GM12878 (cell line): ENCODE measurements around the gene MACROD2. TPM values are rescaled to one million over a fixed set of nuclear protein-coding genes. Genes with fewer than 3 reads are reported as not detected.

ENCODE experiments used
- ATAC-seq: fragments of 200-7000 bp; cut with Tn5 transposase; 3 replicates; pipeline ENCODE4 v1.9.1; 2020; ENCODE audit warnings: mild to moderate bottlenecking, moderate library complexity
- BruUV-seq: library from RNA; stranded (reverse); fragments of 400-500 nt; replicated peaks from 2 replicates; lab custom pipeline; 2021; lab: Mats Ljungman, UMichigan
- CTCF ChIA-PET: fragments of 300-600 bp; sonication (Branson Sonifier 250); formaldehyde crosslinking; extraction: SDS; loops from one replicate; lab custom pipeline; 2021; ENCODE audit warnings: inconsistent platforms; lab: Yijun Ruan, JAX
- POLR2A ChIA-PET: fragments of 350-600 bp; formaldehyde crosslinking; extraction: SDS; loops from one replicate; lab custom pipeline; 2021; ENCODE audit warnings: inconsistent platforms; lab: Charles Lee
- RAD21 ChIA-PET: fragments of 300-600 bp; sonication (Branson Sonifier 250); formaldehyde crosslinking; loops from one replicate; lab custom pipeline; 2023; ENCODE audit warnings: antibody characterized with exemption; ENCODE audit not compliant: unreplicated experiment; lab: Charles Lee
- SMC1A ChIA-PET: fragments of 300-600 bp; sonication (Branson Sonifier 250); formaldehyde crosslinking; loops from one replicate; lab custom pipeline; 2023; ENCODE audit not compliant: unreplicated experiment, uncharacterized antibody; lab: Charles Lee
- DNase-seq: peaks from one replicate; pipeline ENCODE4 v3.0.0-alpha.2; 2011; ENCODE audit warnings: low read depth, low spot score
- FAIRE-seq: peaks from 3 replicates; lab custom pipeline; 2011; peaks lifted over from hg19 to GRCh38; lab: Jason Lieb, UNC
- H2AFZ ChIP-seq: 2 replicates; pipeline ENCODE4 v1.6.0; 2011; ENCODE audit warnings: low read depth, low read length, control low read depth; ENCODE audit not compliant: control insufficient read depth
- H3K27ac ChIP-seq: 2 replicates; pipeline ENCODE4 v1.5.1; 2011; ENCODE audit warnings: control low read depth; ENCODE audit not compliant: control insufficient read depth, insufficient read depth
- H3K27me3 ChIP-seq, 2 experiments: replicated peaks in 1 of 2; 2 replicates each; pipeline versions ENCODE4 v1.6.0 to v1.6.1; 2011; ENCODE audit warnings: low read length in 1 of 2; ENCODE audit not compliant: control insufficient read depth in 2 of 2, insufficient read depth in 2 of 2
- H3K36me3 ChIP-seq, 2 experiments: 2 replicates each; pipeline ENCODE4 v1.5.1; 2011; ENCODE audit warnings: low read length in 1 of 2; ENCODE audit not compliant: control insufficient read depth in 2 of 2, insufficient read depth in 2 of 2
- H3K4me1 ChIP-seq: 2 replicates; pipeline ENCODE4 v1.6.1; 2011; ENCODE audit warnings: mild to moderate bottlenecking, low read length, moderate library complexity, mixed read lengths; ENCODE audit not compliant: control insufficient read depth, insufficient read depth
- H3K4me2 ChIP-seq: 2 replicates; pipeline ENCODE4 v1.6.0; 2011; ENCODE audit warnings: control low read depth; ENCODE audit not compliant: control insufficient read depth, insufficient read depth
- H3K4me3 ChIP-seq: fragments of 200-600 bp; sonication (generic); 2 replicates; pipeline ENCODE4 v1.5.1; 2016
- H3K79me2 ChIP-seq: 2 replicates; pipeline ENCODE4 v1.6.0; 2011; ENCODE audit warnings: low read length; ENCODE audit not compliant: control insufficient read depth, insufficient read depth
- H3K9ac ChIP-seq: 2 replicates; pipeline ENCODE4 v1.8.0; 2011; ENCODE audit warnings: low read length, control low read depth, mixed read lengths; ENCODE audit not compliant: control insufficient read depth, insufficient read depth
- H3K9me3 ChIP-seq: replicated peaks from 3 replicates; pipeline ENCODE4 v1.5.1; 2011; ENCODE audit warnings: mild to moderate bottlenecking, low read length; ENCODE audit not compliant: control insufficient read depth, insufficient read depth
- H4K20me1 ChIP-seq: 2 replicates; pipeline ENCODE4 v1.6.0; 2011; ENCODE audit not compliant: control insufficient read depth, insufficient read depth
- CHD1 ChIP-seq: IDR thresholded peaks from 2 replicates; pipeline ENCODE4 v1.6.1; 2012; ENCODE audit warnings: low read depth, low read length, improper control_type of control experiment
- EED ChIP-seq: sonication (generic); IDR thresholded peaks from 2 replicates; pipeline ENCODE4 v1.6.1; 2016; ENCODE audit warnings: antibody characterized with exemption, low read depth
- FOXM1 ChIP-seq: IDR thresholded peaks from 2 replicates; pipeline ENCODE4 v1.6.1; 2012; ENCODE audit warnings: low read depth, mild to moderate bottlenecking, inconsistent platforms, low read length, moderate library complexity
- HDGF ChIP-seq: fragments of 450-650 bp; IDR thresholded peaks from 2 replicates; pipeline ENCODE4 v1.6.1; 2016; ENCODE audit warnings: antibody characterized with exemption
- NFYA ChIP-seq: IDR thresholded peaks from 2 replicates; pipeline ENCODE4 v1.6.1; 2011; ENCODE audit warnings: low read depth, mild to moderate bottlenecking, low read length, improper control_type of control experiment, borderline replicate concordance
- NR2F1 ChIP-seq: fragments of 450-650 bp; conservative IDR thresholded peaks from 2 replicates; pipeline ENCODE4 v1.6.1; 2017; ENCODE audit warnings: mild to moderate bottlenecking
- POLR2AphosphoS5 ChIP-seq: IDR thresholded peaks from 2 replicates; pipeline ENCODE4 v1.6.1; 2011; ENCODE audit warnings: mild to moderate bottlenecking, low read length, inconsistent platforms
- RAD51 ChIP-seq: fragments of 450-650 bp; IDR thresholded peaks from 2 replicates; pipeline ENCODE4 v1.6.1; 2016; ENCODE audit warnings: moderate library complexity, mild to moderate bottlenecking, inconsistent platforms
- ZBTB33 ChIP-seq: fragments of 450-650 bp; IDR thresholded peaks from 2 replicates; pipeline ENCODE4 v1.6.1; 2017; ENCODE audit warnings: mild to moderate bottlenecking
- WGBS: methylation state at CpG from one replicate; pipeline ENCODE4 v1.1.6; 2016; ENCODE audit warnings: low lambda C conversion rate; ENCODE audit not compliant: insufficient replicate concordance, insufficient coverage; ENCODE audit errors: missing lambda C conversion rate; 5-methylcytosine and 5-hydroxymethylcytosine counted together
- in situ Hi-C: fragments of 300-500 bp; cut with MboI; formaldehyde crosslinking; loops from 9 replicates; pipeline ENCODE4 v1.14.3; 2018; ENCODE audit warnings: mixed read lengths
- intact Hi-C: fragments of 100-400 bp; cut with micrococcal nuclease; formaldehyde crosslinking; loops from one replicate; pipeline ENCODE4 v1.14.2; 2022; ENCODE audit not compliant: unreplicated experiment
- polyA plus RNA-seq, 11 experiments: library from polyadenylated mRNA; depleted of rRNA in 4 of 11; unstranded in 6 of 11; stranded (reverse) in 5 of 11; fragments of >200 nt; fragmentation: Nextera tagmentation in 4 of 11; fragmentation: Illumina TruSeq in 1 of 11; extraction: Ambion mirVana in 4 of 11; extraction: Trizol in 1 of 11; gene quantifications; 1 replicate in 1 of 11; 2 replicates in 10 of 11; pipeline versions ENCODE4 v1.2.1 to v1.2.3, GENCODE V29; 2011 to 2016; ENCODE audit warnings: inconsistent platforms in 2 of 11, missing spikeins in 2 of 11, low read depth in 1 of 11
- total RNA-seq, 4 experiments: library from RNA; depleted of rRNA in 3 of 4; stranded (reverse); fragments of >200 nt in 3 of 4; fragmentation: Illumina TruSeq in 1 of 4; extraction: Trizol in 1 of 4; gene quantifications; 2 replicates each; pipeline versions ENCODE4 v1.2.1 to v1.2.3, GENCODE V29; 2013 to 2021

MACROD2 gene
- total and polyA plus RNA-seq, 10 of the 15 experiments (the other 5 are each of a cell fraction or from before 2014, with no cell fraction given), result 1.1 to 21.5 (median 2.2) TPM

- no peak for TF ChIP-seq ZBTB33
- TF ChIP-seq EED, result no peak
Observed at GRCh38 chr20:16042731-16043130, 2047.4 kb downstream of the MACROD2 start (continued).

GRCh38 chr20:16043931-16044330 lies 2048.6 kb downstream of the MACROD2 start:
- Histone ChIP-seq H3K4me2 (no peak overlapping the region), H2AFZ (no peak overlapping the region), H3K27ac (no peak overlapping the region), H3K9me3 (no peaks in the 10 kb centered on the region; the same call in 2 of the 3 replicates), H3K27me3 (no peaks in the 10 kb centered on the region), H3K79me2 (no peaks in the 10 kb centered on the region), H3K36me3 (no peaks in the 10 kb centered on the region), H4K20me1 (no peaks in the 10 kb centered on the region), H3K4me1 (no peaks in the 10 kb centered on the region), H3K9ac (no peak overlapping the region), H3K4me3 (no peak overlapping the region)
- BruUV-seq, result no TSS peak
- ATAC-seq (no peak), DNase-seq (no peak), FAIRE-seq (no peak)
- POLR2A ChIA-PET, result no interaction called here
- in situ Hi-C loops (no loop called here), intact Hi-C loops (no loop called here)
- TF ChIP-seq POLR2AphosphoS5 (no peak), CHD1 (no peak), FOXM1 (no peak), NFYA (no peak), RAD51 (no peak), NR2F1 (no peak), HDGF (no peak)
- WGBS, result 45% methylated on average over 3 of the region's 3 CpGs
- CTCF ChIA-PET, result no interaction called here
- SMC1A ChIA-PET, result no interaction called here
- RAD21 ChIA-PET, result no interaction called here
